ENCODE measurements around the gene ELANE. TPM values are rescaled to one million over a fixed set of nuclear protein-coding genes. Genes with fewer than 3 reads are reported as not detected.

The ELANE gene
- total RNA-seq = not detected in 2 replicates

DNA sequence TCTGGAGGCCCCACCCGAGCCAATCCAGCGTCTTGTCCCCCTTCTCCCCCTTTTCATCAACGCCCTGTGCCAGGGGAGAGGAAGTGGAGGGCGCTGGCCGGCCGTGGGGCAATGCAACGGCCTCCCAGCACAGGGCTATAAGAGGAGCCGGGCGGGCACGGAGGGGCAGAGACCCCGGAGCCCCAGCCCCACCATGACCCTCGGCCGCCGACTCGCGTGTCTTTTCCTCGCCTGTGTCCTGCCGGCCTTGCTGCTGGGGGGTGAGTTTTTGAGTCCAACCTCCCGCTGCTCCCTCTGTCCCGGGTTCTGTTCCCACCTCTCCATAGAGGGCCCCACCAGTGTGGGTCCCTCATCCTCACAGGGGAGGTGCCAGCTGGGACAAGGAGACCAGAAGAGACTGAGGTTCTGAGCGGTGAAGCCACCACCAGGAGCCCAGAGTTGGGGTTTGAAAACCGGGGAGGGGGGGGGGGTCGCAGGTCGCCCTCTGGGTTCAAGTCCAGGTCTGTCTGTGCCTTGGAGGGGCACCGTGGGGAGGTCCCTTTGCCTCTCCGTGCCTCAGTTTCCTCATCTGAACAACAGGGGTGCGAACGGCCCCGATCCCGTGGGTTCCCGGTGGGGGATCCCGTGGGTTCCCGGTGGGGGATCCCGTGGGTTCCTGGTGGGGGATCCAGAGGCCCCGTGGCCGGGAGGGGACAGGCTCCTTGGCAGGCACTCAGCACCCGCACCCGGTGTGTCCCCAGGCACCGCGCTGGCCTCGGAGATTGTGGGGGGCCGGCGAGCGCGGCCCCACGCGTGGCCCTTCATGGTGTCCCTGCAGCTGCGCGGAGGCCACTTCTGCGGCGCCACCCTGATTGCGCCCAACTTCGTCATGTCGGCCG lies at the start of gene ELANE:
TSS of gene ELANE (plus strand) at position 168 of the 878 bp plus-strand sequence. CDS start at position 194, 26 bp downstream.
- TF ChIP-seq, protein P1, sequence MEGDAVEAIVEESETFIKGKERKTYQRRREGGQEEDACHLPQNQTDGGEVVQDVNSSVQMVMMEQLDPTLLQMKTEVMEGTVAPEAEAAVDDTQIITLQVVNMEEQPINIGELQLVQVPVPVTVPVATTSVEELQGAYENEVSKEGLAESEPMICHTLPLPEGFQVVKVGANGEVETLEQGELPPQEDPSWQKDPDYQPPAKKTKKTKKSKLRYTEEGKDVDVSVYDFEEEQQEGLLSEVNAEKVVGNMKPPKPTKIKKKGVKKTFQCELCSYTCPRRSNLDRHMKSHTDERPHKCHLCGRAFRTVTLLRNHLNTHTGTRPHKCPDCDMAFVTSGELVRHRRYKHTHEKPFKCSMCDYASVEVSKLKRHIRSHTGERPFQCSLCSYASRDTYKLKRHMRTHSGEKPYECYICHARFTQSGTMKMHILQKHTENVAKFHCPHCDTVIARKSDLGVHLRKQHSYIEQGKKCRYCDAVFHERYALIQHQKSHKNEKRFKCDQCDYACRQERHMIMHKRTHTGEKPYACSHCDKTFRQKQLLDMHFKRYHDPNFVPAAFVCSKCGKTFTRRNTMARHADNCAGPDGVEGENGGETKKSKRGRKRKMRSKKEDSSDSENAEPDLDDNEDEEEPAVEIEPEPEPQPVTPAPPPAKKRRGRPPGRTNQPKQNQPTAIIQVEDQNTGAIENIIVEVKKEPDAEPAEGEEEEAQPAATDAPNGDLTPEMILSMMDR (conservative IDR thresholded peaks at IDR 0.05; ENCODE audit: low read depth, low read length) = no peak
- no peak for DNase-seq (ENCODE audit: low read depth)
- H3K4me3 ChIP-seq (ENCODE audit: low read depth, low read length) = no peak within 1 kb of the TSS

GRCh38 chr19:802498-803098 lies 49.5 kb upstream of the ELANE start:
- no peak overlapping the region for H3K4me3 ChIP-seq (ENCODE audit: low read depth, low read length)
- TF ChIP-seq, protein P1 (conservative IDR thresholded peaks at IDR 0.05; ENCODE audit: low read depth, low read length) = no peak
- DNase-seq (ENCODE audit: low read depth) = no peak

- TF ChIP-seq, protein P1 (conservative IDR thresholded peaks at IDR 0.05; ENCODE audit: low read depth, low read length) = no peak
- no peak overlapping the region for H3K4me3 ChIP-seq (ENCODE audit: low read depth, low read length)
- no peak for DNase-seq (ENCODE audit: low read depth)
Measured at GRCh38 chr19:803099-803561, 49.0 kb upstream of the ELANE start.

DNA sequence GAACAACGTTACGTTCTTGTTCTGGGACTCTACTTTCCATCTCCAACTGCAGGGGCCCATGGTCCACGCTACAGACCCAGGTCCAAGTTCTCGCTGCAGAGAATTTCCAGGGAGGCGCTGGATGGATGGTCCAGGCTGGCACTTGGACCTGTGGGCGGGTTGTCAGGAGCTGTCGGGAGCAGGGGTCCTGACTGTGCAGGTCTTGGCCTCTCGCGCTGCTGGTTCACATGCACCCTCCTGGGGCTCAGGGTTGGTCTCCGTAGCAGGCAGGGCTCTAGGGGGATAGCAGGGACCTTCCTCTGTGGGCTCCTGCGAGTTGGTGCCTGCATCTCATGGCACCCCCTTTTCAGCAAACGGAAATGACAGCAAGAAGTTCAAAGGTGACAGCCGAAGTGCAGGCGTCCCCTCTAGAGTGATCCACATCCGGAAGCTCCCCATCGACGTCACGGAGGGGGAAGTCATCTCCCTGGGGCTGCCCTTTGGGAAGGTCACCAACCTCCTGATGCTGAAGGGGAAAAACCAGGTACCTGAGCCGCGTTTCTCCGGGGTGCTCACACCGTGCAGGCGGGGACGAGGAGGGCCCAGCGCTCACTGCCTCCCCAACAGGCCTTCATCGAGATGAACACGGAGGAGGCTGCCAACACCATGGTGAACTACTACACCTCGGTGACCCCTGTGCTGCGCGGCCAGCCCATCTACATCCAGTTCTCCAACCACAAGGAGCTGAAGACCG lies 48.3 kb upstream of the ELANE start:
- no peak overlapping the region for H3K4me3 ChIP-seq (ENCODE audit: low read depth, low read length)
- TF ChIP-seq, protein P1 (conservative IDR thresholded peaks at IDR 0.05; ENCODE audit: low read depth, low read length) = no peak
- no peak for DNase-seq (ENCODE audit: low read depth)

DNA sequence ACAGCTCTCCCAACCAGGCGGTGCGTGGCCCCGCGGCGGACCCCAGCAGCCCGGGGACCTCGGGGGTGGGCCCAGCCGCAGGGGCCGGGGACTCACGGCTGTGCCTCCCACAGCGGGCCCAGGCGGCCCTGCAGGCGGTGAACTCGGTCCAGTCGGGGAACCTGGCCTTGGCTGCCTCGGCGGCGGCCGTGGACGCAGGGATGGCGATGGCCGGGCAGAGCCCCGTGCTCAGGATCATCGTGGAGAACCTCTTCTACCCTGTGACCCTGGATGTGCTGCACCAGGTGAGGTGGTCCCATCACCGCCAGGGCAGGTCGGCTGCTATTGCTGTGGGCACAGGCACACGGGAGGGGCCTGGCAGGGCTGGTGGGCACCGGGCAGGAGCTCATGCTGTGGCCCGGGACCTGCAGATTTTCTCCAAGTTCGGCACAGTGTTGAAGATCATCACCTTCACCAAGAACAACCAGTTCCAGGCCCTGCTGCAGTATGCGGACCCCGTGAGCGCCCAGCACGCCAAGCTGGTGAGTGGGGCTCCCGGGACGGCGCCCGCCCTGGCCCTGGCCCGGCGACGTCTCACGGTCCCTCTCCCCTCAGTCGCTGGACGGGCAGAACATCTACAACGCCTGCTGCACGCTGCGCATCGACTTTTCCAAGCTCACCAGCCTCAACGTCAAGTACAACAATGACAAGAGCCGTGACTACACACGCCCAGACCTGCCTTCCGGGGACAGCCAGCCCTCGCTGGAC lies 47.5 kb upstream of the ELANE start:
- TF ChIP-seq, protein P1 (conservative IDR thresholded peaks at IDR 0.05; ENCODE audit: low read depth, low read length) = no peak
- no peak for DNase-seq (ENCODE audit: low read depth)
- H3K4me3 ChIP-seq (ENCODE audit: low read depth, low read length) = no peak overlapping the region

DNA sequence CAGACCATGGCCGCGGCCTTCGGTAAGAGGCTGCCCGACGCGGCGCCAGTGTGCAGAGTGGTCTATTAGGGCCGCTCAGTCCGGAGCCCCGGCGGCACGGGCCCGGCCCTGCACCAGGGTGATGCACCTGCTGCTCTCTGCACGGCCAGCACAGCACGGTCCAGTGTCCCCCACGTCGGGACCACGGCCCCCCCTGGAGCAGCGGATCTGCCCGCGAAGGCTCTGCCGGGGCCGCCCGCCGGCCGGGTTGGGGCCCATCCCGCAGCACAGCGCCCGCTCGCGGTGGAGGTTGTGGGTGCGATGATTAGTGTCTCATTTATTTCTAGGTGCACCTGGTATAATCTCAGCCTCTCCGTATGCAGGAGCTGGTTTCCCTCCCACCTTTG lies 46.9 kb upstream of the ELANE start:
- H3K4me3 ChIP-seq (ENCODE audit: low read depth, low read length) = no peak overlapping the region
- no peak for DNase-seq (ENCODE audit: low read depth)
- TF ChIP-seq, protein P1 (conservative IDR thresholded peaks at IDR 0.05; ENCODE audit: low read depth, low read length) = no peak

All from epithelial cell of proximal tubule (primary cell).